Mucosa of rectum (tissue), 2 donors: Measurements from ENCODE around the gene CKS2.
"Not testable (repeated sequence)": the region's sequence is repeated elsewhere in the genome, so short reads cannot be mapped to it uniquely, and the experiment has no call there.

Source experiments
- H3K27ac ChIP-seq, 2 donors: one replicate each; pipeline ENCODE4 v1.7.0; 2013; ENCODE audit warnings: inconsistent platforms in 2 of 2, low read depth in 2 of 2, low read length in 2 of 2
- H3K27me3 ChIP-seq, 2 donors: one replicate each; pipeline ENCODE4 v1.7.0; 2013; ENCODE audit warnings: low read length in 2 of 2; ENCODE audit not compliant: control insufficient read depth in 2 of 2, insufficient read depth in 2 of 2
- H3K36me3 ChIP-seq, 2 donors: one replicate each; pipeline ENCODE4 v1.7.0; 2013; ENCODE audit warnings: low read length in 2 of 2; ENCODE audit not compliant: control insufficient read depth in 2 of 2, insufficient read depth in 2 of 2
- H3K4me1 ChIP-seq, 2 donors: one replicate each; pipeline ENCODE4 v1.7.0; 2013; ENCODE audit warnings: low read length in 2 of 2, mild to moderate bottlenecking in 1 of 2; ENCODE audit not compliant: control insufficient read depth in 2 of 2, insufficient read depth in 2 of 2
- H3K4me3 ChIP-seq, 2 donors: one replicate each; pipeline ENCODE4 v1.7.0; 2013; ENCODE audit warnings: low read length in 2 of 2
- H3K9ac ChIP-seq, 2 donors: one replicate each; pipeline ENCODE4 v1.7.0; 2013; ENCODE audit warnings: low read length in 2 of 2, low read depth in 1 of 2, mild to moderate bottlenecking in 1 of 2
- H3K9me3 ChIP-seq, 2 donors: one replicate each; pipeline ENCODE4 v1.7.0; 2013; ENCODE audit warnings: low read length in 2 of 2; ENCODE audit not compliant: control insufficient read depth in 2 of 2
- donor health status: healthy.
- donor health status: Normal muscosa, but diverticular disease.

CKS2 gene

GRCh38 chr9:89282248-89282968 lies 28.6 kb upstream of the CKS2 start:
- not testable (repeated sequence) for H3K27ac ChIP-seq, H3K9me3 ChIP-seq, H3K4me1 ChIP-seq, H3K9ac ChIP-seq, H3K27me3 ChIP-seq, H3K4me3 ChIP-seq, H3K36me3 ChIP-seq

- no peaks in the 10 kb centered on the region for H3K36me3 ChIP-seq
- H3K4me1 ChIP-seq: no peaks in the 10 kb centered on the region
- H3K4me3 ChIP-seq: no peak overlapping the region
- no peaks in the 10 kb centered on the region for H3K9me3 ChIP-seq
- no peak overlapping the region for H3K27ac ChIP-seq
- H3K27me3 ChIP-seq: no peaks in the 10 kb centered on the region
- no peak overlapping the region for H3K9ac ChIP-seq
Observed at GRCh38 chr9:89284076-89284475, 26.9 kb upstream of the CKS2 start.

GRCh38 chr9:89291741-89292140 lies 19.3 kb upstream of the CKS2 start:
- no peak overlapping the region for H3K9ac ChIP-seq
- H3K27me3 ChIP-seq: no peaks in the 10 kb centered on the region
- H3K4me1 ChIP-seq: no peaks in the 10 kb centered on the region
- no peaks in the 10 kb centered on the region for H3K36me3 ChIP-seq
- no peak overlapping the region for H3K27ac ChIP-seq
- peaks cover 2 to 4% of the 10 kb centered on the region in 2 donors for H3K9me3 ChIP-seq
- no peak overlapping the region for H3K4me3 ChIP-seq

GRCh38 chr9:89293014-89293413 lies 18.0 kb upstream of the CKS2 start:
- Histone ChIP-seq H3K4me1 (no peaks in the 10 kb centered on the region), H3K27me3 (no peaks in the 10 kb centered on the region), H3K27ac (no peak overlapping the region), H3K9me3 (peaks cover 2 to 4% of the 10 kb centered on the region in 2 donors), H3K36me3 (no peaks in the 10 kb centered on the region), H3K4me3 (no peak overlapping the region), H3K9ac (no peak overlapping the region)

GRCh38 chr9:89295400-89295799 lies 15.6 kb upstream of the CKS2 start:
- peaks cover 2 to 4% of the 10 kb centered on the region in 2 donors for H3K9me3 ChIP-seq
- H3K9ac ChIP-seq: no peak overlapping the region
- H3K4me3 ChIP-seq: no peak overlapping the region
- H3K4me1 ChIP-seq: no peaks in the 10 kb centered on the region
- H3K27me3 ChIP-seq: no peaks in the 10 kb centered on the region
- H3K36me3 ChIP-seq: no peaks in the 10 kb centered on the region
- H3K27ac ChIP-seq: no peak overlapping the region

- H3K27me3 ChIP-seq, H3K36me3 ChIP-seq, H3K4me1 ChIP-seq, H3K4me3 ChIP-seq, H3K9ac ChIP-seq, H3K27ac ChIP-seq, H3K9me3 ChIP-seq: not testable (repeated sequence)
Observed at GRCh38 chr9:89301996-89302395, 9.0 kb upstream of the CKS2 start.

GRCh38 chr9:89304020-89304833 lies 6.8 kb upstream of the CKS2 start:
- Histone ChIP-seq H3K9me3 (no peaks in the 10 kb centered on the region), H3K27me3 (no peaks in the 10 kb centered on the region), H3K4me3 (no peak overlapping the region), H3K36me3 (no peaks in the 10 kb centered on the region), H3K27ac (no peak overlapping the region), H3K9ac (no peak overlapping the region), H3K4me1 (no peaks in the 10 kb centered on the region)

GRCh38 chr9:89304834-89305188 lies 6.2 kb upstream of the CKS2 start:
- H3K9ac ChIP-seq: no peak overlapping the region
- H3K36me3 ChIP-seq: no peaks in the 10 kb centered on the region
- no peaks in the 10 kb centered on the region for H3K9me3 ChIP-seq
- no peak overlapping the region for H3K27ac ChIP-seq
- H3K4me1 ChIP-seq: peaks cover 4% of the 10 kb centered on the region in 2 donors
- H3K4me3 ChIP-seq: no peak overlapping the region
- no peaks in the 10 kb centered on the region for H3K27me3 ChIP-seq

GRCh38 chr9:89305868-89306267 lies 5.1 kb upstream of the CKS2 start:
- Histone ChIP-seq H3K4me1 (peaks cover 4 to 7% of the 10 kb centered on the region in 2 donors), H3K4me3 (no peak overlapping the region), H3K27ac (no peak overlapping the region), H3K36me3 (no peaks in the 10 kb centered on the region), H3K9me3 (no peaks in the 10 kb centered on the region), H3K9ac (no peak overlapping the region), H3K27me3 (no peaks in the 10 kb centered on the region)

- Histone ChIP-seq H3K9ac (no peak overlapping the region), H3K36me3 (no peaks in the 10 kb centered on the region), H3K27ac (peak overlapping the region in 1 of 2 donors; percentile 100)
Observed at GRCh38 chr9:89309166-89309565, 1.8 kb upstream of the CKS2 start.

More at GRCh38 chr9:89309166-89309565, 1.8 kb upstream of the CKS2 start:
- Histone ChIP-seq H3K27me3 (no peaks in the 10 kb centered on the region), H3K4me1 (peaks cover 9 to 20% of the 10 kb centered on the region in 2 donors), H3K9me3 (no peaks in the 10 kb centered on the region), H3K4me3 (no peak overlapping the region)
